Neural progenitor cell (in vitro differentiated cells): ENCODE measurements around the gene ITGA6. TPM values are rescaled to one million over a fixed set of nuclear protein-coding genes. Genes with fewer than 3 reads are reported as not detected.

Source experiments
- DNase-seq: peaks from one replicate; pipeline ENCODE4 v3.0.0-alpha.2; 2016; ENCODE audit warnings: low spot score
- H2AFZ ChIP-seq: fragments of 200-600 bp; sonication (generic); replicated peaks from 2 replicates; pipeline ENCODE4 v1.6.1; 2016; ENCODE audit warnings: antibody characterized with exemption
- H3F3A ChIP-seq: fragments of 200-600 bp; sonication (generic); 2 replicates; pipeline ENCODE4 v1.6.1; 2016; ENCODE audit warnings: antibody characterized with exemption, low read depth
- H3K27ac ChIP-seq: fragments of 200-600 bp; sonication (generic); 2 replicates; pipeline ENCODE4 v1.5.1; 2016; ENCODE audit warnings: mild to moderate bottlenecking
- H3K27me3 ChIP-seq: fragments of 200-600 bp; sonication (generic); 2 replicates; pipeline ENCODE4 v1.6.1; 2016; ENCODE audit warnings: mild to moderate bottlenecking, moderate library complexity
- H3K36me3 ChIP-seq: fragments of 200-600 bp; sonication (generic); 2 replicates; pipeline ENCODE4 v1.5.1; 2016
- H3K4me1 ChIP-seq: fragments of 200-600 bp; sonication (generic); 2 replicates; pipeline ENCODE4 v1.6.1; 2016; ENCODE audit warnings: mixed run types
- H3K4me2 ChIP-seq: fragments of 200-600 bp; sonication (generic); 2 replicates; pipeline ENCODE4 v1.6.1; 2016
- H3K4me3 ChIP-seq: fragments of 200-600 bp; sonication (generic); 2 replicates; pipeline ENCODE4 v1.5.1; 2016
- H3K79me2 ChIP-seq: fragments of 200-600 bp; sonication (generic); 2 replicates; pipeline ENCODE4 v1.6.1; 2016; ENCODE audit warnings: low read depth
- H3K9ac ChIP-seq: fragments of 200-600 bp; sonication (generic); 2 replicates; pipeline ENCODE4 v1.6.1; 2016
- H3K9me3 ChIP-seq: fragments of 200-600 bp; sonication (generic); 2 replicates; pipeline ENCODE4 v1.5.1; 2016; ENCODE audit warnings: low read depth
- H4K20me1 ChIP-seq: fragments of 200-600 bp; sonication (generic); 2 replicates; pipeline ENCODE4 v1.6.1; 2016; ENCODE audit warnings: low read depth
- H3K27ac Mint-ChIP-seq: 3 replicates; pipeline ENCODE4 v1.8.0; 2021; ENCODE audit warnings: mixed read lengths
- H3K27me3 Mint-ChIP-seq: 2 replicates; pipeline ENCODE4 v1.8.0; 2022; ENCODE audit warnings: low read depth, mild to moderate bottlenecking, inconsistent platforms, moderate library complexity, mixed read lengths; ENCODE audit not compliant: insufficient read depth
- H3K36me3 Mint-ChIP-seq: 3 replicates; pipeline ENCODE4 v1.8.0; 2021; ENCODE audit warnings: mixed read lengths
- H3K4me1 Mint-ChIP-seq: 3 replicates; pipeline ENCODE4 v1.8.0; 2021; ENCODE audit warnings: mixed read lengths
- H3K4me3 Mint-ChIP-seq: 3 replicates; pipeline ENCODE4 v1.8.0; 2021; ENCODE audit warnings: mild to moderate bottlenecking, moderate library complexity, mixed read lengths
- H3K9me3 Mint-ChIP-seq: 3 replicates; pipeline ENCODE4 v1.8.0; 2020; ENCODE audit warnings: mixed read lengths
- EZH2 ChIP-seq: fragments of 200-600 bp; sonication (generic); IDR thresholded peaks from 2 replicates; pipeline ENCODE4 v1.6.1; 2017; ENCODE audit warnings: antibody characterized with exemption, mild to moderate bottlenecking, moderate library complexity
- EZH2phosphoT487 ChIP-seq: fragments of 200-600 bp; sonication (generic); IDR thresholded peaks from 2 replicates; pipeline ENCODE4 v1.6.1; 2017; ENCODE audit warnings: antibody characterized with exemption
- total RNA-seq: library from RNA; depleted of rRNA; stranded (reverse); fragments of >200 nt; gene quantifications from 2 replicates; pipeline ENCODE4 v1.2.3, GENCODE V29; 2015; ENCODE audit warnings: low replicate concordance
- TF ChIP-seq, protein P1 (sequence below): fragments of 200-600 bp; sonication (generic); IDR thresholded peaks from 2 replicates; pipeline ENCODE4 v1.5.1; 2017; ENCODE audit warnings: antibody characterized with exemption, mild to moderate bottlenecking

ITGA6 gene
- total RNA-seq, 1 donor from 2014 or later, result 161 TPM

DNA sequence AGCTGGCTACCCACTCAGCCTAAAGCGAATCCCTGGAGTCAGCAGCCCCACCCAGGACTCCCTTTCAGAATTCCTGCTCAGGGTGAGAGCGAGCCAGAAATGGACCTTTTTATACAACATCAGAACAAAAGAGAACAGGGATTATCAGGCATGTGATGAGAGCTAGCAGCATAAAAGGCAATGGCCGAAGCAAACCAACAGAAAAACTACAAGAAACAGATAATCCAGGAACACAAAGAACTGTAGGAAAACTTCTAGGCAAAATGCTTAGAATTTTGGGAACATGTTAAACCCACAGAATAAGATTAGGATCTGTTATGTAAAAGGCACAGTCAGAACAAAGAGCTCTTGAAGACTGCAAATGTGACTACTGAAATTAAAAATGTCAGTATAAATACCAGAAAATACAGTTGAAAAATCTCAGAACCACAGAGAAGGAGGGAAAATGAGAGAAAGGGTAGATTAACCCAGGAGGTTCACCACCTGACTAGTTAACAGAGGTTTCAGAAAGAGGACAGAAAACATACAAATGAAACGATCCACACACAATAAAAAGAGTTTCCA, 31.3 kb downstream of the ITGA6 start:
- H4K20me1 ChIP-seq, result peaks cover 48% of the 10 kb centered on the region
- H3K27me3 ChIP-seq, result no peaks in the 10 kb centered on the region
- H3K36me3 ChIP-seq, result no peaks in the 10 kb centered on the region
- H3K27me3 Mint-ChIP-seq, result peaks cover 2% of the 10 kb centered on the region
- DNase-seq, result peak; percentile 29
- H3K9me3 ChIP-seq, result no peaks in the 10 kb centered on the region
- no peak overlapping the region for H3K27ac ChIP-seq
- no peak overlapping the region for H3K4me3 Mint-ChIP-seq
- peak overlapping the region; percentile 1 for H3K4me2 ChIP-seq
- H3K4me1 Mint-ChIP-seq, result peaks cover 44% of the 10 kb centered on the region
- H3K9me3 Mint-ChIP-seq, result no peaks in the 10 kb centered on the region
- no peak overlapping the region for H2AFZ ChIP-seq
- no peak overlapping the region for H3K27ac Mint-ChIP-seq
- peaks cover 48% of the 10 kb centered on the region for H3F3A ChIP-seq
- no peak overlapping the region for H3K4me3 ChIP-seq
- H3K79me2 ChIP-seq, result peaks cover 96% of the 10 kb centered on the region
- no peak overlapping the region for H3K9ac ChIP-seq
- peaks cover 64% of the 10 kb centered on the region for H3K4me1 ChIP-seq
- TF ChIP-seq, protein P1, sequence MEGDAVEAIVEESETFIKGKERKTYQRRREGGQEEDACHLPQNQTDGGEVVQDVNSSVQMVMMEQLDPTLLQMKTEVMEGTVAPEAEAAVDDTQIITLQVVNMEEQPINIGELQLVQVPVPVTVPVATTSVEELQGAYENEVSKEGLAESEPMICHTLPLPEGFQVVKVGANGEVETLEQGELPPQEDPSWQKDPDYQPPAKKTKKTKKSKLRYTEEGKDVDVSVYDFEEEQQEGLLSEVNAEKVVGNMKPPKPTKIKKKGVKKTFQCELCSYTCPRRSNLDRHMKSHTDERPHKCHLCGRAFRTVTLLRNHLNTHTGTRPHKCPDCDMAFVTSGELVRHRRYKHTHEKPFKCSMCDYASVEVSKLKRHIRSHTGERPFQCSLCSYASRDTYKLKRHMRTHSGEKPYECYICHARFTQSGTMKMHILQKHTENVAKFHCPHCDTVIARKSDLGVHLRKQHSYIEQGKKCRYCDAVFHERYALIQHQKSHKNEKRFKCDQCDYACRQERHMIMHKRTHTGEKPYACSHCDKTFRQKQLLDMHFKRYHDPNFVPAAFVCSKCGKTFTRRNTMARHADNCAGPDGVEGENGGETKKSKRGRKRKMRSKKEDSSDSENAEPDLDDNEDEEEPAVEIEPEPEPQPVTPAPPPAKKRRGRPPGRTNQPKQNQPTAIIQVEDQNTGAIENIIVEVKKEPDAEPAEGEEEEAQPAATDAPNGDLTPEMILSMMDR, result no peak
- no peak for TF ChIP-seq EZH2phosphoT487
- TF ChIP-seq EZH2, result no peak
- no peaks in the 10 kb centered on the region for H3K36me3 Mint-ChIP-seq

DNA sequence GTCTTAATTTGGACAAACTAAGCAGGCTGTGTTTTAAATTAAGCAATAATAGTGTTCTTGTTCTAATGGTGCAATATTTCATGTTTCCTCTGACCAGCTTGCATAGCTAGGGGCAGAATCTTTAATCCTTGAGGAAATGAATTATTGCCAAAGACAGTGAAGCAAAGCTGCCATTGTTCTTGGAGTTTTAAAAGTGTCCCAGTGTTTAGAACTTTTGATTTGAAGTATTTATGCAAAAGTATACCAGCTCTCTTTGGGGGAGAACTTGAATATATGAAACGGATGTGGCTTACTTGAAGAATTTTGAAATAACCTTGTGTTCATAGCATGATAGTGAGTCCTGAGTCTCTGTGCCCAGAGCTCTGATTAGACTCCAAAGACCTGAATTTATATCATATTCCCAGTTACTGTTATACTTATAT, 33.4 kb downstream of the ITGA6 start:
- Histone ChIP-seq H2AFZ (no peak overlapping the region), H3K9me3 (no peaks in the 10 kb centered on the region), H3K4me2 (no peak overlapping the region), H3K4me1 (peaks cover 54% of the 10 kb centered on the region), H4K20me1 (peaks cover 30% of the 10 kb centered on the region), H3F3A (peaks cover 42% of the 10 kb centered on the region), H3K79me2 (peaks cover 96% of the 10 kb centered on the region), H3K36me3 (no peaks in the 10 kb centered on the region), H3K4me3 (no peak overlapping the region), H3K27me3 (no peaks in the 10 kb centered on the region), H3K27ac (no peak overlapping the region), H3K9ac (no peak overlapping the region)
- TF ChIP-seq EZH2phosphoT487 (no peak), EZH2 (no peak)
- TF ChIP-seq, protein P1, result no peak
- no peaks in the 10 kb centered on the region for H3K9me3 Mint-ChIP-seq
- peaks cover 41% of the 10 kb centered on the region for H3K4me1 Mint-ChIP-seq
- no peak for DNase-seq
- peaks cover 2% of the 10 kb centered on the region for H3K27me3 Mint-ChIP-seq
- no peak overlapping the region for H3K27ac Mint-ChIP-seq
- H3K36me3 Mint-ChIP-seq, result peaks cover 3% of the 10 kb centered on the region
- H3K4me3 Mint-ChIP-seq, result no peak overlapping the region

DNA sequence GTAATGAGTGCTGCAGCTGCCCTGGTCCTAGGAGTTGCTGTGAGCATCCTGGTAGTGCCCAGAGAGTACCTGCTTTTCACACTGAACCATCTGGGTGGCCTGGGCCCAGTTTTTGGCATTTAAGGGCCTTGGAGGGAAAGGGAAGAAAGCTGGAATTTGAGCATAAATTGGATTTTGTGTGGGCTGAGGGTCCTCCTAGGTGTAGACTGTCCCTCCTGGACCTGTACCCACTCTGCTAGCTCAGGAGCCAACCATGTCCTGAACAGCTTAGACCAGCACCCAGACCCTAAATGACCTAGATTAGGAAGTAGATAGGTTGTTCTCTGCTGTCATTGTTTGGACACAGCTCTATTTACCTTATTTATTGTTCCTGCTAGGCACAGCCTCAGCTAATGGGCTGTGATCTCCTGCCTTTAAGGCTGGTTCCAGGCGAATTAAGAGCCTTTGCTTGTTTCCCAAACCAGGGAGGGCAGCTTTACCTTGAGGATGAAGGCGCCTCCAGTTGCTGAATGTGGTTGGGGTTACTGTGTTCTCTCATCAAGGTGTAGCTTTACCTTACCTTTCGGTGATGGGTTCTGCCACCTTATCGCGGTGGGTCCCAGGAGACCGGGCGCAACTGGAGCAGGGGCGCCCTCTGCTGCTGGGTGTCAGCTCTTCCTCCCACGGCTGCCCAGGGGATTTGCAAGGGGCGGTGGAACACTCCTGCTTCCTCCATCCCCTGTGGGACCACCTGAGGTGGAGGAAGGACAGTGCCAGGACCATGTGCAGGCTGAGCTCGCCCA, 34.4 kb downstream of the ITGA6 start:
- H3K4me2 ChIP-seq, result peak overlapping the region; percentile 23
- peaks cover 2% of the 10 kb centered on the region for H3K27me3 Mint-ChIP-seq

More for the DNA sequence above, 34.4 kb downstream of the ITGA6 start:
- H3K27ac Mint-ChIP-seq, result no peak overlapping the region
- peak; percentile 83 for DNase-seq
- Histone ChIP-seq H3K9me3 (no peaks in the 10 kb centered on the region), H2AFZ (no peak overlapping the region), H3K79me2 (peaks cover 95% of the 10 kb centered on the region), H3K27me3 (no peaks in the 10 kb centered on the region), H3K4me1 (peaks cover 54% of the 10 kb centered on the region), H3K4me3 (no peak overlapping the region), H4K20me1 (peaks cover 34% of the 10 kb centered on the region), H3F3A (peaks cover 42% of the 10 kb centered on the region), H3K9ac (no peak overlapping the region), H3K36me3 (no peaks in the 10 kb centered on the region), H3K27ac (no peak overlapping the region)
- no peak for TF ChIP-seq EZH2phosphoT487
- TF ChIP-seq, protein P1, result peak; percentile 91
- H3K4me1 Mint-ChIP-seq, result peaks cover 41% of the 10 kb centered on the region
- peaks cover 3% of the 10 kb centered on the region for H3K36me3 Mint-ChIP-seq
- no peaks in the 10 kb centered on the region for H3K9me3 Mint-ChIP-seq
- no peak overlapping the region for H3K4me3 Mint-ChIP-seq
